Measurements from ENCODE around the gene UNC119.

DNA sequence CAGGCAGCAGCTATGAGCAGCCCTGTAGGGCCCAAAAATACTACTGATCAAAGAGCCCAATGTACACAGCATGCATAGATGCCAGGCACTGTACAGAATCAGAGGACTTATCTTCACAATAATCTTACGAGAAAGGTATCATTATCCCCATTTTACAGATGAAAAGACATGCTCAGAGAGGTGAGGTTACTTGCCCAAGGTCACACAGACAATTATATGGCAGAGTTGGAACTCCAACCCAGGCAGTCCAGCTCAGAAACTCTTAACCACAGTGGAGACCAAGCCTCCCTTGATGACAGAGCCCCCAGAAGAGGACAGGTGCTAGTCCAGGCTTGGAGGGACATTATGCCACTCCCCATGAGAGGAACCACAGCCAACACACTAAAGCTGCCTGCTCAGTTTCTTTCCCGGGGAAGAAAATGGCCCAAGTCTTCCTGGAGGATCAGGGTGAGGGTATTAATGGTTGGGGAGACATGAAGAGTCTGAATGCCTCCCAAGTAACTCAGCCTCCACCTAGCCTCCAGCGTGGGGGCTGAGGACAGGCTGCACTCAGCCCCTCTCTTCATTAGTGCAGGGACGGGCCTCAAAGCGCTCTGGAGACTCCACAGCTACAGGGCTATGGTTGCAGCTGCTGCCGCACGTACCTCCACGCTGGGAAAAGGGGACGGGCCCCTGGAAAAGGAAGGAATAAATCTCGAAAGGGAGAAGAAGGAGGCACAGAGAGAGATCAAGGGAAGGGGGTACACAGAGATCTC, 826 bp downstream of the UNC119 start:
- TF ChIP-seq POLR2AphosphoS5 (IDR thresholded peaks at IDR 0.05; ENCODE audit: low read depth) (no peak), EZH2phosphoT487 (IDR thresholded peaks at IDR 0.05; ENCODE audit: unreplicated experiment) (no peak), JUNB (IDR thresholded peaks at IDR 0.05; ENCODE audit: unreplicated experiment) (no peak), EZH2 (IDR thresholded peaks at IDR 0.05; ENCODE audit: low read depth, unreplicated experiment) (no peak)
- TF ChIP-seq, protein P1, sequence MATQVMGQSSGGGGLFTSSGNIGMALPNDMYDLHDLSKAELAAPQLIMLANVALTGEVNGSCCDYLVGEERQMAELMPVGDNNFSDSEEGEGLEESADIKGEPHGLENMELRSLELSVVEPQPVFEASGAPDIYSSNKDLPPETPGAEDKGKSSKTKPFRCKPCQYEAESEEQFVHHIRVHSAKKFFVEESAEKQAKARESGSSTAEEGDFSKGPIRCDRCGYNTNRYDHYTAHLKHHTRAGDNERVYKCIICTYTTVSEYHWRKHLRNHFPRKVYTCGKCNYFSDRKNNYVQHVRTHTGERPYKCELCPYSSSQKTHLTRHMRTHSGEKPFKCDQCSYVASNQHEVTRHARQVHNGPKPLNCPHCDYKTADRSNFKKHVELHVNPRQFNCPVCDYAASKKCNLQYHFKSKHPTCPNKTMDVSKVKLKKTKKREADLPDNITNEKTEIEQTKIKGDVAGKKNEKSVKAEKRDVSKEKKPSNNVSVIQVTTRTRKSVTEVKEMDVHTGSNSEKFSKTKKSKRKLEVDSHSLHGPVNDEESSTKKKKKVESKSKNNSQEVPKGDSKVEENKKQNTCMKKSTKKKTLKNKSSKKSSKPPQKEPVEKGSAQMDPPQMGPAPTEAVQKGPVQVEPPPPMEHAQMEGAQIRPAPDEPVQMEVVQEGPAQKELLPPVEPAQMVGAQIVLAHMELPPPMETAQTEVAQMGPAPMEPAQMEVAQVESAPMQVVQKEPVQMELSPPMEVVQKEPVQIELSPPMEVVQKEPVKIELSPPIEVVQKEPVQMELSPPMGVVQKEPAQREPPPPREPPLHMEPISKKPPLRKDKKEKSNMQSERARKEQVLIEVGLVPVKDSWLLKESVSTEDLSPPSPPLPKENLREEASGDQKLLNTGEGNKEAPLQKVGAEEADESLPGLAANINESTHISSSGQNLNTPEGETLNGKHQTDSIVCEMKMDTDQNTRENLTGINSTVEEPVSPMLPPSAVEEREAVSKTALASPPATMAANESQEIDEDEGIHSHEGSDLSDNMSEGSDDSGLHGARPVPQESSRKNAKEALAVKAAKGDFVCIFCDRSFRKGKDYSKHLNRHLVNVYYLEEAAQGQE (IDR thresholded peaks at IDR 0.05; ENCODE audit: unreplicated experiment) = no peak
- TF ChIP-seq, protein P2, sequence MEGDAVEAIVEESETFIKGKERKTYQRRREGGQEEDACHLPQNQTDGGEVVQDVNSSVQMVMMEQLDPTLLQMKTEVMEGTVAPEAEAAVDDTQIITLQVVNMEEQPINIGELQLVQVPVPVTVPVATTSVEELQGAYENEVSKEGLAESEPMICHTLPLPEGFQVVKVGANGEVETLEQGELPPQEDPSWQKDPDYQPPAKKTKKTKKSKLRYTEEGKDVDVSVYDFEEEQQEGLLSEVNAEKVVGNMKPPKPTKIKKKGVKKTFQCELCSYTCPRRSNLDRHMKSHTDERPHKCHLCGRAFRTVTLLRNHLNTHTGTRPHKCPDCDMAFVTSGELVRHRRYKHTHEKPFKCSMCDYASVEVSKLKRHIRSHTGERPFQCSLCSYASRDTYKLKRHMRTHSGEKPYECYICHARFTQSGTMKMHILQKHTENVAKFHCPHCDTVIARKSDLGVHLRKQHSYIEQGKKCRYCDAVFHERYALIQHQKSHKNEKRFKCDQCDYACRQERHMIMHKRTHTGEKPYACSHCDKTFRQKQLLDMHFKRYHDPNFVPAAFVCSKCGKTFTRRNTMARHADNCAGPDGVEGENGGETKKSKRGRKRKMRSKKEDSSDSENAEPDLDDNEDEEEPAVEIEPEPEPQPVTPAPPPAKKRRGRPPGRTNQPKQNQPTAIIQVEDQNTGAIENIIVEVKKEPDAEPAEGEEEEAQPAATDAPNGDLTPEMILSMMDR (conservative IDR thresholded peaks at IDR 0.05; ENCODE audit: low read depth in 2 of 2) = no peak
- TF ChIP-seq, protein P3, sequence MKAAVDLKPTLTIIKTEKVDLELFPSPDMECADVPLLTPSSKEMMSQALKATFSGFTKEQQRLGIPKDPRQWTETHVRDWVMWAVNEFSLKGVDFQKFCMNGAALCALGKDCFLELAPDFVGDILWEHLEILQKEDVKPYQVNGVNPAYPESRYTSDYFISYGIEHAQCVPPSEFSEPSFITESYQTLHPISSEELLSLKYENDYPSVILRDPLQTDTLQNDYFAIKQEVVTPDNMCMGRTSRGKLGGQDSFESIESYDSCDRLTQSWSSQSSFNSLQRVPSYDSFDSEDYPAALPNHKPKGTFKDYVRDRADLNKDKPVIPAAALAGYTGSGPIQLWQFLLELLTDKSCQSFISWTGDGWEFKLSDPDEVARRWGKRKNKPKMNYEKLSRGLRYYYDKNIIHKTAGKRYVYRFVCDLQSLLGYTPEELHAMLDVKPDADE (IDR thresholded peaks at IDR 0.05) = no peak

Data from GM23338 (cell line).